Thoracic aorta (tissue), 2 donors: ENCODE data around the gene TRERF1. TPM values are rescaled to one million over a fixed set of nuclear protein-coding genes. Genes with fewer than 3 reads are reported as not detected.

Source experiments
- ATAC-seq: fragments of 150-250 bp; one replicate; pipeline ENCODE4 v1.8.0; 2017; ENCODE audit warnings: low read depth; ENCODE audit not compliant: insufficient number of reproducible peaks, low FRiP score
- DNase-seq: peaks from one replicate; pipeline ENCODE4 v3.0.0-alpha.2; 2020; ENCODE audit warnings: low spot score
- H3K27ac ChIP-seq, 2 donors: fragments of 200-600 bp; sonication (generic); 1 replicate in 1 of 2; 2 replicates in 1 of 2; pipeline ENCODE4 v1.5.1; 2016; ENCODE audit warnings: mild to moderate bottlenecking in 2 of 2, moderate library complexity in 2 of 2
- H3K27me3 ChIP-seq: fragments of 200-600 bp; sonication (generic); replicated peaks from 2 replicates; pipeline ENCODE4 v1.6.0; 2016; ENCODE audit warnings: mild to moderate bottlenecking; ENCODE audit not compliant: insufficient read depth
- H3K36me3 ChIP-seq: fragments of 200-600 bp; sonication (generic); one replicate; pipeline ENCODE4 v1.5.1; 2016
- H3K4me1 ChIP-seq, 2 donors: fragments of 200-600 bp; sonication (generic); 1 replicate in 1 of 2; 2 replicates in 1 of 2; pipeline versions ENCODE4 v1.5.1 to v1.6.0; 2016; ENCODE audit warnings: low read depth in 2 of 2, mild to moderate bottlenecking in 1 of 2; ENCODE audit not compliant: control insufficient read depth in 1 of 2
- H3K4me3 ChIP-seq: fragments of 200-600 bp; sonication (generic); 2 replicates; pipeline ENCODE4 v1.5.1; 2016; ENCODE audit warnings: mild to moderate bottlenecking
- H3K9me3 ChIP-seq: fragments of 200-600 bp; sonication (generic); 2 replicates; pipeline ENCODE4 v1.5.1; 2016
- total RNA-seq, 2 donors: library from RNA; depleted of rRNA; stranded (reverse); fragments of >200 nt; gene quantifications; one replicate each; pipeline versions ENCODE4 v1.1.0 to v1.2.3, GENCODE V29; 2016
- TF ChIP-seq, protein P1 (sequence below): fragments of 200-600 bp; sonication (generic); IDR thresholded peaks from one replicate; pipeline ENCODE4 v1.5.1; 2019; ENCODE audit warnings: antibody characterized with exemption

Gene TRERF1
- total RNA-seq, 2 donors from 2014 or later: 4.6 to 5.0 TPM

DNA sequence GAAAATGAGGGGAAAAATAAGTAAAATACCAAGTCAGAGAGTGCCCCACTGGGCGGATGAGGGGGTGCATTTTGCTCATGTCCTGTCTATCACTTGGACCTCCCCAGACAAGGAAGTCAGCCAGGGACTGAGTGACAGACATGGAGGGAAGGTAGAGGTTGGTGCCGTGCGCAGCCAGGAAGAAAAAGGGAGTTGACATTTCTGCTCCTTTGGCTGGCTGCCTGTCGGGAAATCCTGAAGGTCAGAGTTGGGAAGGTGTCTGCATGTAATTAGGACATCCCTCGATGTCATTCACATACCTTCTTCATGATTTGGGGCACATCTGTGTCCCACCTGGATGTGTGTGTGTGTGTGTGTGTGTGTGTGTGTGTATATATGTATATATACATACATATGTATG, 269.6 kb downstream of the TRERF1 start:
- DNase-seq (no peak), ATAC-seq (no peak)
- Histone ChIP-seq H3K4me1 (no peaks in the 10 kb centered on the region), H3K4me3 (no peak overlapping the region), H3K36me3 (no peaks in the 10 kb centered on the region), H3K9me3 (no peaks in the 10 kb centered on the region), H3K27me3 (no peaks in the 10 kb centered on the region), H3K27ac (no peak overlapping the region)
- TF ChIP-seq, protein P1, sequence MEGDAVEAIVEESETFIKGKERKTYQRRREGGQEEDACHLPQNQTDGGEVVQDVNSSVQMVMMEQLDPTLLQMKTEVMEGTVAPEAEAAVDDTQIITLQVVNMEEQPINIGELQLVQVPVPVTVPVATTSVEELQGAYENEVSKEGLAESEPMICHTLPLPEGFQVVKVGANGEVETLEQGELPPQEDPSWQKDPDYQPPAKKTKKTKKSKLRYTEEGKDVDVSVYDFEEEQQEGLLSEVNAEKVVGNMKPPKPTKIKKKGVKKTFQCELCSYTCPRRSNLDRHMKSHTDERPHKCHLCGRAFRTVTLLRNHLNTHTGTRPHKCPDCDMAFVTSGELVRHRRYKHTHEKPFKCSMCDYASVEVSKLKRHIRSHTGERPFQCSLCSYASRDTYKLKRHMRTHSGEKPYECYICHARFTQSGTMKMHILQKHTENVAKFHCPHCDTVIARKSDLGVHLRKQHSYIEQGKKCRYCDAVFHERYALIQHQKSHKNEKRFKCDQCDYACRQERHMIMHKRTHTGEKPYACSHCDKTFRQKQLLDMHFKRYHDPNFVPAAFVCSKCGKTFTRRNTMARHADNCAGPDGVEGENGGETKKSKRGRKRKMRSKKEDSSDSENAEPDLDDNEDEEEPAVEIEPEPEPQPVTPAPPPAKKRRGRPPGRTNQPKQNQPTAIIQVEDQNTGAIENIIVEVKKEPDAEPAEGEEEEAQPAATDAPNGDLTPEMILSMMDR: no peak

DNA sequence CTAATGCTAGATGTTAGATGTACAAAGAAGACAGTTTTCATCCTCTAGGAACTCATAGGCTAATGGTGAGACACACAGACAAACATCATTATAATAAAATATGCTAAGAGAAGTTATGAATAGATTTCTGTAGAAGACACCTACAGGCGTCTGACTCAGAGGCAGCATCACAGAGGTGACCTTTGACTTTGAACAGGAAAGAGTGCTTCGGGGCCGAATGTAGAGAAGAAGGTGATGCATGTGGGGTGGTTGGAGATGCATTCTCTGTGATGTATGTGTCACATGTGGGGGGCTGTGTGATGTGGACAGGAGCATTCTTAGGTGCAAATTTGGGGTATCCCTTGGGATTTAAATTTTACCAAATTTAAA, 271.8 kb downstream of the TRERF1 start:
- no peak for DNase-seq
- H3K4me3 ChIP-seq: no peak overlapping the region
- no peaks in the 10 kb centered on the region for H3K9me3 ChIP-seq
- H3K36me3 ChIP-seq: no peaks in the 10 kb centered on the region
- H3K27ac ChIP-seq: no peak overlapping the region
- no peaks in the 10 kb centered on the region for H3K27me3 ChIP-seq
- H3K4me1 ChIP-seq: no peaks in the 10 kb centered on the region
- TF ChIP-seq, protein P1: no peak
- no peak for ATAC-seq

DNA sequence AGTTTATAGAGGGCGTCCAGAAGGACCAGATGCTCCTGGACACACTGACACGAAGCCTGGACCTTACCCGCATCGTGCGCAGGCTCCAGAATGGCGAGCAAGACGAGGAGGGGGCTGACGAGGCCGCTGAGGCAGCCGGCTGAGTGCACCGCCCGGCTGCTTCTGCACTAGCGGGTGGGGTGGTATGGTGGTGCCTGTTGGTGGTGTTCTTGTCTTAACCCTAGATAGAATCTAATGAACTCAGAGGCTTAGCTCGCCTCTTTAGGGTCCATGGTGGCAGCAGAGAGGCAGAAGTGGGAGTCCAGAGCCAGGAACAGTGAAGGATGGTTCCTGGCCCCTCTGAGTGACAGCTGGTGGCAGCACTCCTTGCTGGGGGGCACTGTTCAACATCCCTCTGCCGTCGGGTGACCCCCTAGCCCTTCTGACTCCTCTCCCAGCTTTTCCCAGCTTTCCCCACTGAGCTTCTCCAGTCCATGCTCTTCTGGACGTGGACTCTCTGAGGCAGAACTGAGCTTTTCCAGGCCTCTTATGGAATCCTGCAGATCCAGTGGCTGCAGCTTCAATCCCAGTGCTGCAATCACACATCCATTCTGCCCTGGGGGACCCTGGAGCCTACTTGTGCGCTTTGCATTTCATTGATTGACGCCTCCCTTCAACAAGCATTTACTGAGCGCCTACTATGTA, 272.3 kb downstream of the TRERF1 start:
- Histone ChIP-seq H3K4me1 (no peaks in the 10 kb centered on the region), H3K27me3 (no peaks in the 10 kb centered on the region), H3K27ac (no peak overlapping the region), H3K9me3 (no peaks in the 10 kb centered on the region), H3K4me3 (no peak overlapping the region), H3K36me3 (no peaks in the 10 kb centered on the region)
- TF ChIP-seq, protein P1: no peak
- DNase-seq: no peak
- ATAC-seq: no peak

DNA sequence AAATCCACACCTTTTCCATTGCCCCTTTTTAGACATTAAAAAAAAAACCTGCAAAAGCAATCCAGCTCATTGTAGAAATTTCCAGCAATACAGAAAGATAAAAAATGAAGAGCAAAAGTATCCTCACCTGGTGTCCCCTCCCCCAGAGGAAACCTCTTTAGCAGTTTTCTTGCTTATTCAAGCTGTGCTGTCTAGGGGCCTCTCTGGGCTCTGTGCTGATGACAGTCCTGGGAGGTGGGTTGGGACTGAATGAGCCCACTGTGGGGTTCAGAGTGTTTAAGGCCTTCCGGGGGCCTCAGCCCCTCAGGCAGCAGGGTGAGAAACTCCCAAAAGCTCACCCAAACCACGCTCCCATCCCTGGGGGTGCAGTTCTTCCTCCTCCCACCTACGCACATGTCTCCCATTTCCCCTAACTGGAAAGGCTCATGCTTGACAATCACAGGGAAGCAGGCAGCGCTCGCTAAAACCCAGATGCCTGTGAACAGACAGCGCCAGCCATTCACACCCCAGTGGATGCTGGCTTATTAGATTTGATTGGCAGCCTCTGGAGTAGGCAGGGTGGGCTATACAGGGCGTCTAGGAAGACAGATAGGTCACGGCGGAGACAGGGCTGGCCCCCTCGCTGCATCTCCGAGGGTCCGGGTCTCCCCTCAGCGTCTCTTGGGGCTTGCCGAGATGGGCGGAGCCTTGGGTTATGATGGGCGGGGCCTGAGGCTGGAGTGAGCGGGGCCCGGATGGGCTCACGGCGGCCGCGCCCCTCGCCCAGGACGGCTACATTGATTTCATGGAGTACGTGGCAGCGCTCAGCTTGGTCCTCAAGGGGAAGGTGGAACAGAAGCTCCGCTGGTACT, 274.0 kb downstream of the TRERF1 start:
- H3K27ac ChIP-seq: no peak overlapping the region
- no peaks in the 10 kb centered on the region for H3K9me3 ChIP-seq
- no peaks in the 10 kb centered on the region for H3K36me3 ChIP-seq
- H3K4me1 ChIP-seq: no peaks in the 10 kb centered on the region
- DNase-seq (no peak), ATAC-seq (no peak)
- no peaks in the 10 kb centered on the region for H3K27me3 ChIP-seq
- H3K4me3 ChIP-seq: no peak overlapping the region
- TF ChIP-seq, protein P1: no peak

DNA sequence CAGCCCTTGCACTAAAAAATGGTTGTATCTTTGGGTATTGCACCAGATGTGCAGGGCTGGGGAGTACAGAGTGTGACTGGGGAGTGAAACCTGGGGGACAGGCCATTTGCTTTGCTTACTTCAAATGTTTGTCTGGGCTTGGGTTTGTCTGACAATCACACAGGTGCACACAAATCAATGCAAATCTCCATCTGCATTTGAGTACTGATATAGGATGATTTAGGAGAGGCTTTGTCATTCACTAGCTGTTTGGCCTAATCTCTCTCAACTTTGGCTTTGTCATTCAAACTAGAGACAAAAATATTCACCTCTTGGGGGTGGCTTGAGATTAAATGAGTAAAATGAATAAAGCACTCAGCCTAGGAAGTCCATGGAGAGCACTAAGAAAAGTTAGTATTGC, 274.7 kb downstream of the TRERF1 start:
- no peaks in the 10 kb centered on the region for H3K4me1 ChIP-seq
- TF ChIP-seq, protein P1: no peak
- ATAC-seq: no peak

More for the DNA sequence above, 274.7 kb downstream of the TRERF1 start:
- Histone ChIP-seq H3K4me3 (no peak overlapping the region), H3K9me3 (no peaks in the 10 kb centered on the region), H3K36me3 (no peaks in the 10 kb centered on the region), H3K27ac (no peak overlapping the region), H3K27me3 (no peaks in the 10 kb centered on the region)
- DNase-seq: no peak
